ENCODE data around the gene TSPAN18.

Gene TSPAN18

DNA sequence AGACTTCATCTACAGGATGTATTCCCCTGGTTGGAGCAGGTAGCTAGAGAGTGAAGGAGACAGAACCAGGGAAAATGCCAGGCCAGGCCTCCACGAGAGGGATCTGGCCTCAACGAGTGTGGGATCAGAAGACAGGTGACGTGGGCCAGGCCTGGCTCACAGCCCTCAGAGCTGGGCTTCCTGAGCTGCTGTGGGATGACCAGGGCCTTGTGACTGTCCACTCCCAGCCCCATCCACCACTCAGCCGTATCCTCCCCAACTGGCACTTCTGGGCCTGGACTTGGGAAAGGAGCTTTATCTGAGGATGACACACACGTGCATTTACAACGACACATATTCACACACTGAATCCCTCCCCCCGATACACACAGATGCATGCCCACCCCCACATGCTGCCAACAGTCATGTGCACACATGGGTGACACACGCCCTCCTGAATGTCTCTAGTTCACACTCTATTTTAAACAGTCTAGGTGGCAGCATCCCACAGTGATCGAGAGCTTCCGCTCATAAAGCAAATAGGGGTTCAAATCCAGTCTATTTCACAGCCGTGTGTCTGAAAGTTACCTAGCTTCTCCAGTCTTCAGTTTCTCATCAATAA is 130.8 kb downstream of the TSPAN18 start:
- no peak for DNase-seq (ENCODE audit: low read depth)
- TF ChIP-seq, protein P1, sequence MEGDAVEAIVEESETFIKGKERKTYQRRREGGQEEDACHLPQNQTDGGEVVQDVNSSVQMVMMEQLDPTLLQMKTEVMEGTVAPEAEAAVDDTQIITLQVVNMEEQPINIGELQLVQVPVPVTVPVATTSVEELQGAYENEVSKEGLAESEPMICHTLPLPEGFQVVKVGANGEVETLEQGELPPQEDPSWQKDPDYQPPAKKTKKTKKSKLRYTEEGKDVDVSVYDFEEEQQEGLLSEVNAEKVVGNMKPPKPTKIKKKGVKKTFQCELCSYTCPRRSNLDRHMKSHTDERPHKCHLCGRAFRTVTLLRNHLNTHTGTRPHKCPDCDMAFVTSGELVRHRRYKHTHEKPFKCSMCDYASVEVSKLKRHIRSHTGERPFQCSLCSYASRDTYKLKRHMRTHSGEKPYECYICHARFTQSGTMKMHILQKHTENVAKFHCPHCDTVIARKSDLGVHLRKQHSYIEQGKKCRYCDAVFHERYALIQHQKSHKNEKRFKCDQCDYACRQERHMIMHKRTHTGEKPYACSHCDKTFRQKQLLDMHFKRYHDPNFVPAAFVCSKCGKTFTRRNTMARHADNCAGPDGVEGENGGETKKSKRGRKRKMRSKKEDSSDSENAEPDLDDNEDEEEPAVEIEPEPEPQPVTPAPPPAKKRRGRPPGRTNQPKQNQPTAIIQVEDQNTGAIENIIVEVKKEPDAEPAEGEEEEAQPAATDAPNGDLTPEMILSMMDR (IDR thresholded peaks at IDR 0.05; ENCODE audit: control insufficient read depth, extremely low read depth, insufficient read depth) = no peak

DNA sequence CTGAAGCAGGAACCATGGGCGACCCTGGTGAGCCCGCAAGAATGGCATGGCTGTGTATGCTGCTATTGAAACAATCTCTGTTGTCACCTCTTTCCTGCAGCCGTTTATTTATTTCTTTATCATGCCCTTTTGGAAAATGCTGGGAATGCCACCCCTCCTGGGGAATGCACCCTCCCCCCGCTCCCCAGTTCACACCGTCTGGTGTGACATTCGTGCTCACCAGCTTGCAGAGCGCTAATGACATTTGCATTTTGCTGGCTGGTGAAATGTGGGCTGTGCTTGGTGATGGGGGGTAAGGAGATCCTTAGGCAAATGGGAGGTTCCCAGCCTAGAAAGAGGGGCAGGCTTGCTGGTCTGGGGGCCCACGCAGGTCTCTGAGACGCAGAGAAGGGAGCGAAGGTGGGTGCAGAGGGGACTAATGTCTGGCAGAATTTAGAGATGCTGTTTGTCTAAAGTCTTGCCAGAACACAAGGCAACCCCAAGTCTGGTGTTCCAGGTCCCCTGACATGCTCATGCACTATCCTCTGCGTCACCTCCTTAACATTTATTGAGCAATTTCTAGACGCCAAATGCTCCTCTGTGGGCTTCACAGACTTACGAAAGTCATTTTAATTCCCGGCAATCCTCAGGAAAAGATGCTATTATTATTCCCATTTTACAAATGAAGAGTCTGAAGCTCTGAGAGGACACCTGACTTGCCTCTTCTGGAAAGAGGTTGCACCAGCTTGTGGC is 132.2 kb downstream of the TSPAN18 start:
- no peak for DNase-seq (ENCODE audit: low read depth)
- TF ChIP-seq, protein P1 (IDR thresholded peaks at IDR 0.05; ENCODE audit: control insufficient read depth, extremely low read depth, insufficient read depth) = no peak
- no peak overlapping the region for H3K4me3 ChIP-seq (ENCODE audit: low read depth, low read length)

More for the DNA sequence above, 130.8 kb downstream of the TSPAN18 start:
- no peak overlapping the region for H3K4me3 ChIP-seq (ENCODE audit: low read depth, low read length)

DNA sequence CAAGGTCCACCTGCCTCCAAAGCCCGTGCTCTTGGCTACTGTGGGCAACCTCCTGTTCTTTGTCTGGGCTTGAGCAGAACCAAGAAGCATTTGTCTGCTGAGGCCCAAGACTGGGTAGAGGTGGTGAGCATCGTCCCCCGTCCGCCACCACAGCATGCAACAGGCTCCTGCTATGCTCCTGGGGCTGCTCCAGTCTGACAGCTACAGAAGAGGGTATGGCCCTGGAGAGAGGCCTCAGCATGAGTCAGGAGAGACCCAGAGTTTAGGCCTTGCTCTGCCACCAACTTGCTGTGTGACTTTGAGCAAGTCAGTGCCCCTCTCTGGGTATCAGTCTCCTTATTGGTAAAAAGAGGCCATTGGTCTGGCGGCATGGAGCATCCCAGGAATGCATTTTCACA is 132.8 kb downstream of the TSPAN18 start:
- TF ChIP-seq, protein P1 (IDR thresholded peaks at IDR 0.05; ENCODE audit: control insufficient read depth, extremely low read depth, insufficient read depth) = no peak

DNA sequence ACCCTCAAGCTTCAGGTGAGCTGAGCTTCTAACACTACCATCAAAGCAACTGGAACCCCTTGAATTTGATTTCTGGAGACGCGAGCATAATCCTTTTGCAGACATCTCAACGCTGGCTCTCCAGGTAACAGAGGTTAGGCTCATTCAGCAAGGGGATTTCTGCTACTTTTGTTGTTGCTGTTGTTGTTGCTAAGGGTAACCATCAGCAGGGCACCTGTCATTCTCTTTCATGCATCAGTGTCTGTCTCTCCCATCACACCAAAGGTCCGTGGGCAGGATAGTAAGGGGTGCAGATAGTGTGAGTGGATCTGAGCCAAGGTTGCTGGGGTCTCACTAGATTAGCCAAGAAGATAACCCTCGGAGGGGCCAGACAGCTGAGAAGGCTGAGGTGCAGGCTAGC is 133.6 kb downstream of the TSPAN18 start:
- TF ChIP-seq, protein P1 (IDR thresholded peaks at IDR 0.05; ENCODE audit: control insufficient read depth, extremely low read depth, insufficient read depth) = no peak
- DNase-seq (ENCODE audit: low read depth) = no peak
- no peak overlapping the region for H3K4me3 ChIP-seq (ENCODE audit: low read depth, low read length)

More for the DNA sequence above, 132.8 kb downstream of the TSPAN18 start:
- no peak for DNase-seq (ENCODE audit: low read depth)
- H3K4me3 ChIP-seq (ENCODE audit: low read depth, low read length) = no peak overlapping the region

DNA sequence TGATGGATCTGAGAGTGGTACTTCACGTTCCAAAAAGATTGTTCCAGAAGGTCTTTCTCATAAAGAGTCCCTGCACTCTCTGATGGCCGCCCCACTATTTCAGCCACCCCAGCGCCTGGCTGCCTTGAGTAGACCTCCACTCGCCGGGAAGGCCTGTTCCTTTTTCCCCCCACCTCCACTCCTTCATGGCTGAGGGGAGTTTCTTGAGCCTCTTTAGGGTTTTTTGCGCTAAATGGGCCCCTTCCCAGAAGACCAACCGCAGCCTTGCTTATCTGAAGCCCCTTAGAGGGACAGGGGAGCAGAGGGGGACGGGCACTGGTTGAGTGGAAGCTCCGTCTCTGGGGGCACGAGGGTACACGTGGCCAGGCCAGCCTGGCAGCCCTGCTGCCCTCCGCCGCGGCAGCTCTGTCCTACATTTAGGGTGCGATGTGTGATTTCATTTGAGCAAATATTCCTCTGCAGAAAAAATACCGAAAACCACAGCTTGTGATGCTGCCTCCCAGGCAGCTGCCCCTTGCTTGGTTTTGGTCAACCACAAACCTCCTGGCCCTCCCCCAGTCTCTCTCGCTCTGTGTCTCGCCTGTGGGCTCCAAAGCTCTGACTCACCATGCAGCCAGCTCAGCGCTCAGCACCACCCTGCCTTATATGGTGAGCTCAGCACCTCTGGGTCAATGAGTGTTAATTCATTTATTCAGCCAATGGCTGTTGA is 135.2 kb downstream of the TSPAN18 start:
- no peak overlapping the region for H3K4me3 ChIP-seq (ENCODE audit: low read depth, low read length)
- DNase-seq (ENCODE audit: low read depth) = no peak
- TF ChIP-seq, protein P1 (IDR thresholded peaks at IDR 0.05; ENCODE audit: control insufficient read depth, extremely low read depth, insufficient read depth) = no peak

DNA sequence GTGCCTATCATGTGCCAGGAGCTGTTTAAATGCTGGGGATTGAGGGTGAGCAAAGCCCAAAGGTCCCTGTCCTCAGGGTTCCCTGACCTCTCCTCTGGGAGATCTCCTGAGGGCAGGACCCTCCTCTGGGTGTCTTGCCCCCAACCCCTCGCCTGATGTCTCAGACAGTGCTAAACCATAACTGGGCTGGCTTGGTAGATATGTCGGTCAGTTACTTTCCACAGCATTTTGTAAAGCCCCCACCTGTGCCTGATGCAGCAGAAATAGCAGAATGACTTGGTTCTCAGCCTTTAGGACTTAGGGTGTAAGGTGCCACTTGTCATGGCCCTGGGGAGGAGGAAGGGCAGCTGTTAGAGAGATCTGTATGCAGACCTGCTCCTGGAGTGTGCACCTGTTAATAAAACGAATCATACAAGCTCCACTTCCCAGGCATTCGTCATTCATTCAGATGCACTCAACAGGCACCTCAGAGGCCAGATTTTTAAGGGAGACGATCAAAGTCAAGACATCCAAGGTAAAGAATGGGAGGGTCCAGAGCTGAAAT is 135.9 kb downstream of the TSPAN18 start:
- no peak overlapping the region for H3K4me3 ChIP-seq (ENCODE audit: low read depth, low read length)
- no peak for DNase-seq (ENCODE audit: low read depth)
- TF ChIP-seq, protein P1 (IDR thresholded peaks at IDR 0.05; ENCODE audit: control insufficient read depth, extremely low read depth, insufficient read depth) = no peak
